Vagina (tissue), 2 donors: ENCODE results near the gene DEPDC7. TPM values are rescaled to one million over a fixed set of nuclear protein-coding genes. Genes with fewer than 3 reads are reported as not detected.

ENCODE experiments used
- DNase-seq, 2 donors: peaks; one replicate each; pipeline ENCODE4 v3.0.0-alpha.2; 2017; ENCODE audit errors: extremely low spot score in 2 of 2
- H3K27ac ChIP-seq: fragments of 200-600 bp; sonication (generic); one replicate; pipeline ENCODE4 v1.5.1; 2019
- H3K27me3 ChIP-seq: fragments of 200-600 bp; sonication (generic); one replicate; pipeline ENCODE4 v1.5.1; 2019
- H3K36me3 ChIP-seq, 2 donors: fragments of 200-600 bp; sonication (generic); one replicate each; pipeline ENCODE4 v1.5.1; 2017 to 2019
- H3K4me1 ChIP-seq: fragments of 200-600 bp; sonication (generic); one replicate; pipeline ENCODE4 v1.5.1; 2019
- H3K4me3 ChIP-seq, 2 donors: fragments of 200-600 bp; sonication (generic); 1 replicate in 1 of 2; 2 replicates in 1 of 2; pipeline ENCODE4 v1.5.1; 2016 to 2019
- H3K9me3 ChIP-seq: fragments of 200-600 bp; sonication (generic); one replicate; pipeline ENCODE4 v1.5.1; 2019
- CTCF ChIP-seq, 3 experiments: fragments of 450-650 bp in 2 of 3; fragments of 200-600 bp in 1 of 3; sonication (generic) in 1 of 3; IDR thresholded peaks; one replicate each; pipeline ENCODE4 v1.5.1; 2017 to 2019; ENCODE audit warnings: antibody characterized with exemption in 3 of 3, mild to moderate bottlenecking in 2 of 3, moderate library complexity in 2 of 3
- POLR2A ChIP-seq, 2 donors: fragments of 450-650 bp; IDR thresholded peaks; one replicate each; pipeline ENCODE4 v1.6.1; 2017; ENCODE audit warnings: antibody characterized with exemption in 2 of 2, mild to moderate bottlenecking in 2 of 2, moderate library complexity in 2 of 2
- POLR2AphosphoS5 ChIP-seq, 2 donors: sonication (generic); formaldehyde crosslinking; IDR thresholded peaks; one replicate each; pipeline ENCODE4 v1.9.0; 2017; ENCODE audit warnings: antibody characterized with exemption in 2 of 2, mild to moderate bottlenecking in 2 of 2, low read depth in 1 of 2; ENCODE audit not compliant: insufficient read depth in 1 of 2
- intact Hi-C: fragments of 100-400 bp; cut with DNase I; formaldehyde crosslinking; loops from one replicate; pipeline ENCODE4 v1.15.1; 2023
- total RNA-seq: library from RNA; depleted of rRNA; stranded (reverse); fragments of >200 nt; gene quantifications from one replicate; pipeline ENCODE4 v1.2.3, GENCODE V29; 2016

DEPDC7 gene
- total RNA-seq, 1 donor from 2014 or later: 2.5 TPM

- H3K27me3 ChIP-seq: no peaks in the 10 kb centered on the region
- DNase-seq: no peak
- H3K4me1 ChIP-seq: no peaks in the 10 kb centered on the region
- H3K4me3 ChIP-seq: no peak overlapping the region
- intact Hi-C loops: no loop called here
- H3K27ac ChIP-seq: no peak overlapping the region
- no peaks in the 10 kb centered on the region for H3K9me3 ChIP-seq
- TF ChIP-seq POLR2AphosphoS5 (IDR thresholded peaks at IDR 0.05; ENCODE audit: insufficient read depth in 1 of 2, low read depth in 1 of 2) (no peak), POLR2A (IDR thresholded peaks at IDR 0.05) (no peak), CTCF (IDR thresholded peaks at IDR 0.05) (no peak)
- H3K36me3 ChIP-seq: no peaks in the 10 kb centered on the region
Observed at GRCh38 chr11:33006010-33006409, 9.7 kb upstream of the DEPDC7 start.

DNA sequence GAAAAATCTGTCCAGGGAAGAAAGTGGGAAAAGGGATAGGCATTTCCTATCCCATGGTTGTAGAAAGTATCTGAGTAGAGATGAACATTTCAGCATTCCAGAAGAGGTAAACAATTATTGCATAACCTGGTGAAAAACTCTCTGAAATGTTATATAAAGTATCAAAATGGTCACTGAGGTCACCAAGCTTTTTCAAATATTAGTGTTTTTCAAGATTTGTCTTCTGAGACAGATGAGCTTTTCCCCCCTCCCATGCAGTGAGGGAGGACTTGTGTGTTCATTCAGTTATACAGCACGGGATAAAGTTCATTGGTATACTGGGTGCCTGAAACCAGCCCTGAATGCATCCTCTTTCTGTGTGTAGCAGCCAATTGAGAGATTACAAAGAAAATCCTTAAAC, 1.9 kb upstream of the DEPDC7 start:
- no peak for DNase-seq
- no peak overlapping the region for H3K27ac ChIP-seq
- H3K27me3 ChIP-seq: no peaks in the 10 kb centered on the region
- intact Hi-C loops: no loop called here
- H3K9me3 ChIP-seq: no peaks in the 10 kb centered on the region
- H3K4me1 ChIP-seq: peaks cover 25% of the 10 kb centered on the region
- no peak overlapping the region for H3K4me3 ChIP-seq
- TF ChIP-seq POLR2AphosphoS5 (IDR thresholded peaks at IDR 0.05; ENCODE audit: insufficient read depth in 1 of 2, low read depth in 1 of 2) (no peak), CTCF (IDR thresholded peaks at IDR 0.05) (no peak), POLR2A (IDR thresholded peaks at IDR 0.05) (no peak)
- H3K36me3 ChIP-seq: no peaks in the 10 kb centered on the region

- DNase-seq: no peak
- TF ChIP-seq POLR2AphosphoS5 (IDR thresholded peaks at IDR 0.05; ENCODE audit: insufficient read depth in 1 of 2, low read depth in 1 of 2) (no peak), CTCF (IDR thresholded peaks at IDR 0.05) (no peak), POLR2A (IDR thresholded peaks at IDR 0.05) (no peak)
Observed at GRCh38 chr11:33016654-33017053, 976 bp downstream of the DEPDC7 start.

GRCh38 chr11:33017478-33017877, 1.8 kb downstream of the DEPDC7 start:
- Histone ChIP-seq H3K4me1 (peaks cover 25% of the 10 kb centered on the region), H3K27me3 (no peaks in the 10 kb centered on the region), H3K27ac (no peak overlapping the region), H3K4me3 (no peak overlapping the region), H3K36me3 (no peaks in the 10 kb centered on the region), H3K9me3 (no peaks in the 10 kb centered on the region)
- no peak for TF ChIP-seq POLR2AphosphoS5 (IDR thresholded peaks at IDR 0.05; ENCODE audit: insufficient read depth in 1 of 2, low read depth in 1 of 2)
- no peak for TF ChIP-seq CTCF (IDR thresholded peaks at IDR 0.05)
- no peak for TF ChIP-seq POLR2A (IDR thresholded peaks at IDR 0.05)
- DNase-seq: no peak
- intact Hi-C loops: no loop called here

More at GRCh38 chr11:33016654-33017053, 976 bp downstream of the DEPDC7 start:
- Histone ChIP-seq H3K27ac (peak overlapping the region; percentile 71), H3K4me1 (peaks cover 29% of the 10 kb centered on the region), H3K36me3 (no peaks in the 10 kb centered on the region), H3K9me3 (no peaks in the 10 kb centered on the region), H3K4me3 (peak overlapping the region; percentile 70 to 72), H3K27me3 (no peaks in the 10 kb centered on the region)
- intact Hi-C loops: no loop called here

GRCh38 chr11:33017965-33018364, 2.3 kb downstream of the DEPDC7 start:
- TF ChIP-seq CTCF (IDR thresholded peaks at IDR 0.05) (no peak), POLR2AphosphoS5 (IDR thresholded peaks at IDR 0.05; ENCODE audit: insufficient read depth in 1 of 2, low read depth in 1 of 2) (no peak), POLR2A (IDR thresholded peaks at IDR 0.05) (no peak)
- Histone ChIP-seq H3K9me3 (no peaks in the 10 kb centered on the region), H3K4me1 (peaks cover 25% of the 10 kb centered on the region), H3K4me3 (no peak overlapping the region), H3K36me3 (no peaks in the 10 kb centered on the region), H3K27me3 (no peaks in the 10 kb centered on the region), H3K27ac (no peak overlapping the region)
- intact Hi-C loops: no loop called here
- no peak for DNase-seq
